ENCODE results near the gene PRTG. TPM values are rescaled to one million over a fixed set of nuclear protein-coding genes. Genes with fewer than 3 reads are reported as not detected.

The PRTG gene
- total and polyA plus RNA-seq, 10 of the 15 experiments (the other 5 are each of a cell fraction or from before 2014, with no cell fraction given): under 0.01 to 0.25 TPM; not detected in 8

DNA sequence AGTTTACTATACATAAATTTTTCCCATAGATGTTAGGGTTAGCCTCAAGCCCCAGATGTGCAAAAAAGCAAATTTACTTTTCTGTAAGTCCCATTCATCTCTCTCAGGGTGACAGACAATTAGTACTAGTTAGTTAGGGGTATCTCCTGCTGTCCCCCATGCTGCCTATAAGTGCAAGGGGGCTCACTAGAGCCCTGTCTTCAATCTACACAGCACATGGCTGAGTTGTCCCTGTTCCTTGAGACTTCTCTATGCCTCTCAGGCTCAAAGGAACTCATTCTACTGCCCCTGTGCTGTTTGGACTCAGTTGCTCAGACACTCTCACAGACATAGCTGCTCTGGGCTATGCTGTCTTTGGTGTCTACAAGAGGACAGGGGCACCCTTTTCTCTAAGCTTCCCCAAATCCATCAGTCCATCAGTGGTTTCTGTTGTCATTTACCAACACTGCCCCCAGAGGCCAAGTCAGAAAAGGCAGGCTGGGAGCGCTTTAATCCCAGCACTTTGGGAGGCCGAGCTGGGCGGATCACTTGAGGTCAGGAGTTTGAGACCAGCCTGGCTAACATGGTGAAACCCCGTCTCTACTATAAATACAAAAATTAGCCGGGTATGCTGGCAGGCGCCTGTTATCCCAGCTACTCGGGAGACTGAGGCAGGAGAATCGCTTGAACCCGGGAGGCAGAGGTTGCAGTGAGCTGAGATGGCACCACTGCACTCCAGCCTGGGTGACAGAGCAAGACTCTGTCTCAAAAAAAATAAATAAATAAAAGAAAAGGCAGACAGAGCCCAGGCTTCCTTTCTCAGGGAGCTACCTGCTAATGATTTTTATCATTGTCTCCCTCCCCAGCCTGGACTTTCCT lies 31.4 kb upstream of the PRTG start:
- no peak for DNase-seq (ENCODE audit: low read depth, low spot score)
- POLR2A ChIA-PET: no interaction called here
- Histone ChIP-seq H3K4me3 (no peak overlapping the region), H3K4me1 (ENCODE audit: control insufficient read depth, insufficient read depth, low read length) (no peaks in the 10 kb centered on the region), H3K27me3 (replicated peaks in 1 of 2; ENCODE audit: control insufficient read depth in 2 of 2, insufficient read depth in 2 of 2, low read length in 1 of 2) (no peaks in the 10 kb centered on the region; a peak in 1 of 4 replicates), H3K27ac (ENCODE audit: control insufficient read depth, insufficient read depth) (no peak overlapping the region), H3K9me3 (replicated peaks; ENCODE audit: control insufficient read depth, insufficient read depth, low read length) (no peaks in the 10 kb centered on the region), H3K36me3 (ENCODE audit: control insufficient read depth in 2 of 2, insufficient read depth in 2 of 2, low read length in 1 of 2) (no peaks in the 10 kb centered on the region), H3K4me2 (ENCODE audit: control insufficient read depth, insufficient read depth) (no peak overlapping the region), H3K79me2 (ENCODE audit: control insufficient read depth, insufficient read depth, low read length) (no peaks in the 10 kb centered on the region), H4K20me1 (ENCODE audit: control insufficient read depth, insufficient read depth) (no peaks in the 10 kb centered on the region), H3K9ac (ENCODE audit: control insufficient read depth, insufficient read depth, low read length) (no peak overlapping the region), H2AFZ (ENCODE audit: control insufficient read depth, low read depth, low read length) (no peak overlapping the region)
- intact Hi-C loops (cut with micrococcal nuclease; ENCODE audit: unreplicated experiment): no loop called here
- in situ Hi-C loops (cut with MboI): no loop called here
- CTCF ChIA-PET: interaction anchor here (0.7 to 2.3 kb wide), 17 partner anchors 8 to 1337 kb away, joined by 3 to 7 read pairs (median 3); no protein-coding TSS in a partner anchor
- 25% methylated on average over 9 of the region's 9 CpGs for WGBS (ENCODE audit: insufficient coverage, insufficient replicate concordance, low lambda C conversion rate, missing lambda C conversion rate)
- peak; percentile 80 for ATAC-seq
- no peak for FAIRE-seq
- RAD21 ChIA-PET (ENCODE audit: unreplicated experiment): no interaction called here
- SMC1A ChIA-PET (ENCODE audit: uncharacterized antibody, unreplicated experiment): interaction anchor here (0.9 to 2.9 kb wide), 3 partner anchors 26 to 335 kb away, joined by 4 to 13 read pairs (median 5); no protein-coding TSS in a partner anchor
- TF ChIP-seq, protein P1, sequence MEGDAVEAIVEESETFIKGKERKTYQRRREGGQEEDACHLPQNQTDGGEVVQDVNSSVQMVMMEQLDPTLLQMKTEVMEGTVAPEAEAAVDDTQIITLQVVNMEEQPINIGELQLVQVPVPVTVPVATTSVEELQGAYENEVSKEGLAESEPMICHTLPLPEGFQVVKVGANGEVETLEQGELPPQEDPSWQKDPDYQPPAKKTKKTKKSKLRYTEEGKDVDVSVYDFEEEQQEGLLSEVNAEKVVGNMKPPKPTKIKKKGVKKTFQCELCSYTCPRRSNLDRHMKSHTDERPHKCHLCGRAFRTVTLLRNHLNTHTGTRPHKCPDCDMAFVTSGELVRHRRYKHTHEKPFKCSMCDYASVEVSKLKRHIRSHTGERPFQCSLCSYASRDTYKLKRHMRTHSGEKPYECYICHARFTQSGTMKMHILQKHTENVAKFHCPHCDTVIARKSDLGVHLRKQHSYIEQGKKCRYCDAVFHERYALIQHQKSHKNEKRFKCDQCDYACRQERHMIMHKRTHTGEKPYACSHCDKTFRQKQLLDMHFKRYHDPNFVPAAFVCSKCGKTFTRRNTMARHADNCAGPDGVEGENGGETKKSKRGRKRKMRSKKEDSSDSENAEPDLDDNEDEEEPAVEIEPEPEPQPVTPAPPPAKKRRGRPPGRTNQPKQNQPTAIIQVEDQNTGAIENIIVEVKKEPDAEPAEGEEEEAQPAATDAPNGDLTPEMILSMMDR (IDR thresholded peaks at IDR 0.05 in 2 of 3, conservative IDR thresholded peaks at IDR 0.05 in 1 of 3; ENCODE audit: control insufficient read depth in 2 of 3, extremely low read depth in 1 of 3, insufficient read depth in 1 of 3, low read depth in 3 of 3, low read length in 3 of 3): peak; percentile 42 to 60 (median 54); a peak in 5 of 6 replicates
- TF ChIP-seq NFIC (IDR thresholded peaks at IDR 0.05; ENCODE audit: low read depth, low read length) (no peak), RAD21 (IDR thresholded peaks at IDR 0.05; ENCODE audit: insufficient read depth, low read depth, low read length) (peak; percentile 45)
- no TSS peak for BruUV-seq (replicated peaks)
